Hepatocyte (in vitro differentiated cells): ENCODE data around the gene PGAP2.

Experiments
- EZH2 ChIP-seq: fragments of 200-600 bp; sonication (generic); IDR thresholded peaks from 2 replicates; pipeline ENCODE4 v1.6.1; 2016; ENCODE audit warnings: antibody characterized with exemption, mild to moderate bottlenecking, borderline replicate concordance
- EZH2phosphoT487 ChIP-seq: fragments of 200-600 bp; sonication (generic); IDR thresholded peaks from one replicate; pipeline ENCODE4 v1.6.1; 2018; ENCODE audit warnings: antibody characterized with exemption, mild to moderate bottlenecking, low read depth, moderate library complexity; ENCODE audit not compliant: unreplicated experiment, severe bottlenecking
- TF ChIP-seq, protein P1 (sequence below): fragments of 200-600 bp; sonication (generic); IDR thresholded peaks from 2 replicates; pipeline ENCODE4 v1.5.1; 2016; ENCODE audit warnings: antibody characterized with exemption, mild to moderate bottlenecking; ENCODE audit not compliant: poor library complexity

DNA sequence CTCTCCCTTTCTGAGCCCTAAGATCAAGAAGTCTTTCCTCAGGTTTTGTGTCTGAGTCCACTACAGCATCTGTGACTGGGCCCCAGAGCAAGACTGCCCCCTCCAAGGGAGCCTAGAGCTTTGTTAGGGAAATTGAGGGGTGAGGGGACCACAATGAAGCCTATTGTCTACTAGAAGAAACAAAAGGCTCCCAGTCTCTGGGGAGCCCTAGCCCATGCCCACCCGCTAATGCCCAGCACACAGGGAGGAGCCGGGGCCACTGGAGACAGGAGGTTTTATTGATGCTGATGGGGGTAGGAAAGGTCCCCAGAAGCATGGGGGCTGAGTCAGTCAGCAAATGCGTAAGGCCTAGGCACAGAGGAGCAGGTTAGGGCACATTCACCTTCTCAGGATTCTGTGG, 18.4 kb downstream of the PGAP2 start:
- TF ChIP-seq, protein P1, sequence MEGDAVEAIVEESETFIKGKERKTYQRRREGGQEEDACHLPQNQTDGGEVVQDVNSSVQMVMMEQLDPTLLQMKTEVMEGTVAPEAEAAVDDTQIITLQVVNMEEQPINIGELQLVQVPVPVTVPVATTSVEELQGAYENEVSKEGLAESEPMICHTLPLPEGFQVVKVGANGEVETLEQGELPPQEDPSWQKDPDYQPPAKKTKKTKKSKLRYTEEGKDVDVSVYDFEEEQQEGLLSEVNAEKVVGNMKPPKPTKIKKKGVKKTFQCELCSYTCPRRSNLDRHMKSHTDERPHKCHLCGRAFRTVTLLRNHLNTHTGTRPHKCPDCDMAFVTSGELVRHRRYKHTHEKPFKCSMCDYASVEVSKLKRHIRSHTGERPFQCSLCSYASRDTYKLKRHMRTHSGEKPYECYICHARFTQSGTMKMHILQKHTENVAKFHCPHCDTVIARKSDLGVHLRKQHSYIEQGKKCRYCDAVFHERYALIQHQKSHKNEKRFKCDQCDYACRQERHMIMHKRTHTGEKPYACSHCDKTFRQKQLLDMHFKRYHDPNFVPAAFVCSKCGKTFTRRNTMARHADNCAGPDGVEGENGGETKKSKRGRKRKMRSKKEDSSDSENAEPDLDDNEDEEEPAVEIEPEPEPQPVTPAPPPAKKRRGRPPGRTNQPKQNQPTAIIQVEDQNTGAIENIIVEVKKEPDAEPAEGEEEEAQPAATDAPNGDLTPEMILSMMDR, result no peak
- no peak for TF ChIP-seq EZH2
- no peak for TF ChIP-seq EZH2phosphoT487
